SK-N-MC (cell line): Measurements from ENCODE around the gene TUT7.

Experiments
- DNase-seq: peaks from one replicate; pipeline ENCODE4 v3.0.0-alpha.2; 2011; ENCODE audit warnings: low read depth, low spot score
- H3K27ac ChIP-seq: fragments of 200-600 bp; sonication (generic); 2 replicates; pipeline ENCODE4 v1.5.1; 2016; ENCODE audit warnings: mixed run types
- H3K36me3 ChIP-seq: fragments of 200-600 bp; sonication (generic); 2 replicates; pipeline ENCODE4 v1.6.1; 2017; ENCODE audit warnings: antibody characterized with exemption, low read length, mixed read lengths; ENCODE audit not compliant: insufficient read depth
- H3K4me3 ChIP-seq: fragments of 200-600 bp; sonication (generic); 2 replicates; pipeline ENCODE4 v1.5.1; 2016
- H3K9ac ChIP-seq: fragments of 200-600 bp; sonication (generic); 2 replicates; pipeline ENCODE4 v1.8.0; 2017; ENCODE audit warnings: mixed run types, mixed read lengths; ENCODE audit not compliant: insufficient read length
- H3K9me3 ChIP-seq: fragments of 200-600 bp; sonication (generic); 2 replicates; pipeline ENCODE4 v1.6.1; 2017; ENCODE audit warnings: low read depth, mild to moderate bottlenecking, antibody characterized with exemption, low read length, moderate library complexity, mixed read lengths
- EZH2 ChIP-seq: fragments of 200-600 bp; sonication (generic); IDR thresholded peaks from one replicate; pipeline ENCODE4 v1.6.1; 2017; ENCODE audit warnings: antibody characterized with exemption
- FOXP2 ChIP-seq: optimal IDR thresholded peaks from 2 replicates; pipeline ENCODE3; 2011; ENCODE audit warnings: mild to moderate bottlenecking, moderate library complexity; ENCODE audit not compliant: insufficient read depth; ENCODE audit errors: extremely low read length, control extremely low read depth
- POLR2AphosphoS5 ChIP-seq: IDR thresholded peaks from 2 replicates; pipeline ENCODE4 v1.6.1; 2012; ENCODE audit warnings: mild to moderate bottlenecking, low read depth, low read length, borderline replicate concordance

Gene TUT7

GRCh38 chr9:86242071-86242470 lies 112.1 kb downstream of the TUT7 start:
- H3K9ac ChIP-seq = no peak overlapping the region
- no peaks in the 10 kb centered on the region for H3K36me3 ChIP-seq
- no peaks in the 10 kb centered on the region for H3K9me3 ChIP-seq
- TF ChIP-seq EZH2 = no peak
- no peak for TF ChIP-seq FOXP2
- TF ChIP-seq POLR2AphosphoS5 = no peak
- no peak for DNase-seq
- no peak overlapping the region for H3K4me3 ChIP-seq
- H3K27ac ChIP-seq = no peak overlapping the region

- DNase-seq = no peak
- no peak overlapping the region for H3K9ac ChIP-seq
- no peak for TF ChIP-seq POLR2AphosphoS5
- no peak for TF ChIP-seq FOXP2
- TF ChIP-seq EZH2 = no peak
- no peaks in the 10 kb centered on the region for H3K9me3 ChIP-seq
- H3K27ac ChIP-seq = no peak overlapping the region
- H3K4me3 ChIP-seq = no peak overlapping the region
- H3K36me3 ChIP-seq = no peaks in the 10 kb centered on the region
Measured at GRCh38 chr9:86241216-86241615, 113.0 kb downstream of the TUT7 start.

GRCh38 chr9:86238861-86239770 lies 115.1 kb downstream of the TUT7 start:
- H3K9me3 ChIP-seq = no peaks in the 10 kb centered on the region
- no peak overlapping the region for H3K4me3 ChIP-seq
- no peak overlapping the region for H3K27ac ChIP-seq
- no peak for DNase-seq
- no peak overlapping the region for H3K9ac ChIP-seq
- H3K36me3 ChIP-seq = no peaks in the 10 kb centered on the region
- TF ChIP-seq POLR2AphosphoS5 (no peak), FOXP2 (no peak), EZH2 (no peak)
